Measurements from ENCODE around the gene ZBBX.

ZBBX gene

DNA sequence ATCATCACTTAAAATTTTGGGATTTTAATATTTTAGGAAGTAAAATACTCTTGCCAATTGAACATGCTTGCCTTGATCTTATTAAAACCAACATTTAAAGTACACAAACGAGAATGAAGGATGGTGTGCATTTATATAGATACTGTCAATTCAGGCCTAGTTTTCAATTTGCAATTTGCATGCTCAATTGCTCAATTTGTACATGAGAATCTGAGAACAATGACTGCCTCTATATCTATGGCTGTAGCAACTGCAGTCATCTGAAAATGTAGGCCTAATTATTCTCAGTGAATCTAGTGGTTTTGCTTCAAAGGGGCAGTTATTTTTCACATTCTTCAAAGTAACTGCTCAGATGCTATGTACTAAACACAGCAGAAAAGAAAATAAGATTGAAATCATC is 18.8 kb downstream of the ZBBX start:
- Histone ChIP-seq H3K4me3 (ENCODE audit: low read length) (no peak overlapping the region), H3K27me3 (ENCODE audit: control insufficient read depth, insufficient read depth, low read length) (no peaks in the 10 kb centered on the region), H3K9me3 (ENCODE audit: control insufficient read depth, low read length) (no peaks in the 10 kb centered on the region), H3K9ac (ENCODE audit: low read length) (no peak overlapping the region), H3K4me1 (ENCODE audit: control insufficient read depth, insufficient read depth, low read length) (no peaks in the 10 kb centered on the region), H3K36me3 (ENCODE audit: control insufficient read depth, insufficient read depth, low read length) (no peaks in the 10 kb centered on the region)

DNA sequence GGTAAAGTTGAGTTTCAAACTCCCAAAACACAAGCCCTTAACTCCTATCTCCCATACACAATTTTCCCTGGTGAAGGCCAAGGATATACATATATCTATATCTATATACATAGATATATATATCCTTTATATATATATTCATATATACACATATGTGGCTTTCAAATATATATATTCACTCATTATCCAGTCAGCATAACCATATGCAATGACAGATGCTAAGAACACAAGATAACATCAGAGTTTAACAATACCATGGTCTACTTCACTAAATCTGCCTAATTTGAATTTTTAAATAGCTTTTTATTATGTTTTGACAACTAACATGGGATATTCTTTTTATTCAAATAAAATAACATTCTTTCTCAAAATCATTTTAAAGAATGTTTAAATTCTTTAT is 24.7 kb downstream of the ZBBX start:
- Histone ChIP-seq H3K4me1 (ENCODE audit: control insufficient read depth, insufficient read depth, low read length) (no peaks in the 10 kb centered on the region), H3K9me3 (ENCODE audit: control insufficient read depth, low read length) (no peaks in the 10 kb centered on the region), H3K9ac (ENCODE audit: low read length) (no peak overlapping the region), H3K4me3 (ENCODE audit: low read length) (no peak overlapping the region), H3K27me3 (ENCODE audit: control insufficient read depth, insufficient read depth, low read length) (no peaks in the 10 kb centered on the region), H3K36me3 (ENCODE audit: control insufficient read depth, insufficient read depth, low read length) (no peaks in the 10 kb centered on the region)

DNA sequence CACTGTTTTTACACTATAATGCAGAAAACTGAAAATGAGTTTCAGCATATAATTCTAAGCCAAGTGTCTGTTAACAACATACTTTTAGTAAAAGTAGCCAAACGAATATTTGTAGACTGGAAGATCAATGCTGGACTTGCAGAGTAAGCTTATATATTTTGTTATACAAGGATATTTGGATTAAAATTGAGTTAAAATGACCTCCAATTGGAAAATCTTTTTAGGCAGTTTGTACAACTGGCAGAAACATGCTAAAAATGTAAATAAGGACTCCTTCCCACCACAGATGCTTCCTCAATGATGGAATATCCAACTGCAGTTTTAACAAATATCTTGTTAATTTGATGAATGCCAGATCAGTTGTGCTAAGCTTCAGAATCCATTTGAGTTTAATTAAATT is 25.3 kb downstream of the ZBBX start:
- H3K36me3 ChIP-seq (ENCODE audit: control insufficient read depth, insufficient read depth, low read length), result no peaks in the 10 kb centered on the region
- H3K4me1 ChIP-seq (ENCODE audit: control insufficient read depth, insufficient read depth, low read length), result no peaks in the 10 kb centered on the region
- H3K27me3 ChIP-seq (ENCODE audit: control insufficient read depth, insufficient read depth, low read length), result no peaks in the 10 kb centered on the region
- no peak overlapping the region for H3K9ac ChIP-seq (ENCODE audit: low read length)
- no peaks in the 10 kb centered on the region for H3K9me3 ChIP-seq (ENCODE audit: control insufficient read depth, low read length)
- no peak overlapping the region for H3K4me3 ChIP-seq (ENCODE audit: low read length)

DNA sequence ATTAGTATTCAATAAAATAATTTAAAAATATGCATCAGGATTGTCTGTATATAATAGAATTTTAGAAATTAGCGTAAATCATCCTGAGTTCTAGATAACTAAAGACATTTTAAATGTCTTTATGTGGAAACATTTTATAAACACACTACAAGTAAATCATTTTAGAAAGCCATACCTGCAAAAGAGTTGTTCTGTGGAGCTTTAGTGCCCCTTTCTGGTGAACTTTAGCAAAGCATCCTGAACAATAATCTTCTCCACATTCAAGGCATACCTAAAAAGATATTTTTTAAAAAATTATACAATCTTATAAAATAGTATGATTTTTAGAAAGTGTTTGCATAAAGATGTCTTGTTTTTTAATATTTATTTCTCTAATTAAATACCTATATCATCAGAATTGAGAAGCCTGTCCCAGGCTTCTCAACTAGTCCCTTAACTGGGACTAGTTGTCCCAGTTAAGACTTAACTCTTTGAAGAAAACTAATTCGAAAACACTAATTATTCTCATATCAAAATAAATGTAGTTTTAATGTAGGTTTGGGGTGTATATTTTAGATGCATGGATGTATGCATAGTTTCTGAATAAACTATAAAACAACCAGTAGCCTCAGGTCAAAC is 29.7 kb downstream of the ZBBX start:
- Histone ChIP-seq H3K27me3 (ENCODE audit: control insufficient read depth, insufficient read depth, low read length) (no peaks in the 10 kb centered on the region), H3K9me3 (ENCODE audit: control insufficient read depth, low read length) (no peaks in the 10 kb centered on the region), H3K9ac (ENCODE audit: low read length) (no peak overlapping the region), H3K36me3 (ENCODE audit: control insufficient read depth, insufficient read depth, low read length) (no peaks in the 10 kb centered on the region), H3K4me3 (ENCODE audit: low read length) (no peak overlapping the region), H3K4me1 (ENCODE audit: control insufficient read depth, insufficient read depth, low read length) (no peaks in the 10 kb centered on the region)

DNA sequence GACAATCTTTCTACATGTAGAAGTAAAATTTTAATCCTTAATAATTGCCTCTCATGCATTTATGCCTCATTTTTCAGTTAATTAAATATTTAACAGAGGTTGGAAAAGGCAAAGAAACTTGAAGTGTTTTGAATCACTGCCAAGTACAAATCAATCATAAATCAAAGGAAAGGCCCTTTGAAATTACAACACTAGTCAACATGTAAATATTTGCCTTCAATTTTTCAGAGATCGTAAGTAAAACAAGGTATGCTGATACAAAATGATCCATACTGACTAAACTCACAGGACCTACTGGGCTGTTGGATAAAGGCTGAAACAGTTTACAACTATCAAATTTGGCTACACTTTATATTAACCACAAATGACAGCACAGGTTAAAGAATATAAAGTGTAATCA is 33.9 kb downstream of the ZBBX start:
- H3K4me3 ChIP-seq (ENCODE audit: low read length), result no peak overlapping the region
- no peaks in the 10 kb centered on the region for H3K9me3 ChIP-seq (ENCODE audit: control insufficient read depth, low read length)
- H3K36me3 ChIP-seq (ENCODE audit: control insufficient read depth, insufficient read depth, low read length), result no peaks in the 10 kb centered on the region
- no peak overlapping the region for H3K9ac ChIP-seq (ENCODE audit: low read length)
- H3K4me1 ChIP-seq (ENCODE audit: control insufficient read depth, insufficient read depth, low read length), result no peaks in the 10 kb centered on the region
- no peaks in the 10 kb centered on the region for H3K27me3 ChIP-seq (ENCODE audit: control insufficient read depth, insufficient read depth, low read length)

DNA sequence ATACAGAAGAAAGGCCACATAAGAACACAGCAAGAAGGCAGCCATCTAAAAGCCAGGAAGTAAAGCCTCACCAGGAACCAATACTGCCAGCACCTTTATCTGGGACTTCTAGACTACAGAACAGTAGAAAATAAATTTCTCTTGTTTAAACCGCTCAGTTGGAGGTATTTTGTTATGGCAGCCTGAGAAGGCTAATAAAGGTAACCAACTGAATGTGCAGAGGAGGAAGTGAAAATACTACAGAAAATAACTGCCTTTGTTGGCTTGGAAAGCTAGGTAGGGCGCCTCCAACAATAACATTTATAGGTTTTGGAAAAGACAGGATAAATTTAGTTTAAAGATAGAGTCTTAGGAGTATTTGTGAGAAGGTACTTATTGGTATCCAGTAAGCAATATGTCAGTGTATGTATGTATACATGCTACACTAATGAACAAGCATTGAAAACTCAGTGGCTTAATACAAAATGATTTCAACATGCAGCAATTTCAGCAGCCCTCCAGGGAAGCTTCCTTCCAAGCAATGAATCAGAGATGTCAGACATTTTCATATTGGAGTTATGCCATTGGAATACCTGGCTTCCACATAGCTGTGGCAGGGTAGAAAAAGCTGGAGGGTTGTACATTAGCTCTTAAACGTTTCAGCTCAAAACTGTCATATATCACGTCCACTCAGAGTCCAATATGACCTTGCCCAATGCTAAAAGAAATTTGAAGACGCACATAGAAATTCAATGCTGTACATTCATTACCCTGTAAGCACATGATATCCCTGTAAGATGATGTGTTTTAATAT is 48.9 kb downstream of the ZBBX start:
- no peak overlapping the region for H3K9ac ChIP-seq (ENCODE audit: low read length)
- H3K36me3 ChIP-seq (ENCODE audit: control insufficient read depth, insufficient read depth, low read length), result no peaks in the 10 kb centered on the region
- no peaks in the 10 kb centered on the region for H3K9me3 ChIP-seq (ENCODE audit: control insufficient read depth, low read length)
- no peaks in the 10 kb centered on the region for H3K27me3 ChIP-seq (ENCODE audit: control insufficient read depth, insufficient read depth, low read length)
- H3K4me1 ChIP-seq (ENCODE audit: control insufficient read depth, insufficient read depth, low read length), result no peaks in the 10 kb centered on the region
- no peak overlapping the region for H3K4me3 ChIP-seq (ENCODE audit: low read length)

DNA sequence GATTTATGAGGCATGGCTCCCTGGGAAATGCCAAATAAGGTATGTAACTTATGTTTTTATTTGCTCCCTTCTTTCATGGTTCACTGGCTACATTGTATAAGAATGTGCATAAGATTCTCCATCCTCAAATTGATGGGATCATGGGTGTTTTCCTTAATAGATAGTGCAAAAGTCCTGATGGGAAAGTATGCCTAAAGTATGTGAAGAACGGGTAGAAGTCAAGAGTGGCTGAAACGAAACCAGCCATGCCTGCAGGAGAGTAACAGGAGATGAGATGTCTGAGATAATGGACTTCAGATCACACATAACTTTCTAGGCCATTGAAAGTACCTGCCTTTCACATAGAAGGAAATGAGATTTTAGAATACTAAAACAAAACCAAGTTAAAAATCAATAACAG is 56.5 kb downstream of the ZBBX start:
- no peaks in the 10 kb centered on the region for H3K9me3 ChIP-seq (ENCODE audit: control insufficient read depth, low read length)
- H3K4me1 ChIP-seq (ENCODE audit: control insufficient read depth, insufficient read depth, low read length), result no peaks in the 10 kb centered on the region
- no peak overlapping the region for H3K4me3 ChIP-seq (ENCODE audit: low read length)
- no peaks in the 10 kb centered on the region for H3K27me3 ChIP-seq (ENCODE audit: control insufficient read depth, insufficient read depth, low read length)
- no peaks in the 10 kb centered on the region for H3K36me3 ChIP-seq (ENCODE audit: control insufficient read depth, insufficient read depth, low read length)
- H3K9ac ChIP-seq (ENCODE audit: low read length), result no peak overlapping the region

DNA sequence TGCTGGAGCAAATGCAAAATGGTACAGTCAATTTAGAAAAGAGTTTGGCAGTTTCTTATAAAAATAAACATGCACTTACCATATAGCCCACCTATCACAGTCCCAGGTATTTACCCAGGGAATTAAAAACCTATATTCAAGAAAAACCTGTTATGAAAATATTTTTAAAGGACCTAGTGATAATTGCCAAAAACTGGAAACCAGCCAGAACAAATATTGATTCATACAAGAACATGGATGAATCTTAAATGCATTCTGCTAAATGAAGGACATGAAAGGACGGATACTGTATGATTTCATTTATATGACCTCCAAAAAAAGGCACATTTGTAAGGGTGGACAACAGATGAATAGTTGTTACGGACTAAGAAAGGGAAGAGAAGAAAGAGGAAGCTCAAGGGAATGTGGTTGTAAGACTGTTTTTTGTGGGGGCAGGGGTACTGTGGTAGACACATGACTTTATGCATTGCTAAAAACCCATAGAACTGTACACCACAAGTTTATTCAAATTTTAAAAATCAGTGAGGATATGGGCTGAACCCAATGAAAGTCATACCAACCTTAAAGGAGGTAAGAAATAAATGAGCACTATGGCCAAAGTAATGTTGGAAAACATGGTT is 61.0 kb downstream of the ZBBX start:
- H3K36me3 ChIP-seq (ENCODE audit: control insufficient read depth, insufficient read depth, low read length), result no peaks in the 10 kb centered on the region
- H3K27me3 ChIP-seq (ENCODE audit: control insufficient read depth, insufficient read depth, low read length), result no peaks in the 10 kb centered on the region
- H3K9ac ChIP-seq (ENCODE audit: low read length), result no peak overlapping the region
- no peaks in the 10 kb centered on the region for H3K9me3 ChIP-seq (ENCODE audit: control insufficient read depth, low read length)
- H3K4me1 ChIP-seq (ENCODE audit: control insufficient read depth, insufficient read depth, low read length), result no peaks in the 10 kb centered on the region
- no peak overlapping the region for H3K4me3 ChIP-seq (ENCODE audit: low read length)

DNA sequence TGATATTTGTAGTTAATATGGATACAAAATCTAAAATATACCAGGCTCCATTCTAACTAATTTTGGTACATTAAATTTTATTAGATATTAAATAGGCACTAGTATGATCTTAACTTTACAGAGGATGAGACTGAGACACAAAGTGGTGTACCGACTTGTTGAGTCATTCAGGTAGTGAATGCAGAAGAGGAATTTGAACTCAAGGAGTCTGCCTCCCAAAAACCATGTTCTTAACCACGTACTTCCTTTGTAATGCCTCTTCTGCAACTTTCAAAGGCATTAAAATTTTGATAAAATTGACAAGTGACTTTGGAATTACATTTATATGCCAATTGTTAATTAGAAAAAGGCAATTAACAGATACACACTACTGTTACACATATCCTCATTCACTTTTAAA is 61.8 kb downstream of the ZBBX start:
- no peaks in the 10 kb centered on the region for H3K36me3 ChIP-seq (ENCODE audit: control insufficient read depth, insufficient read depth, low read length)
- H3K27me3 ChIP-seq (ENCODE audit: control insufficient read depth, insufficient read depth, low read length), result no peaks in the 10 kb centered on the region
- H3K9ac ChIP-seq (ENCODE audit: low read length), result no peak overlapping the region
- H3K9me3 ChIP-seq (ENCODE audit: control insufficient read depth, low read length), result no peaks in the 10 kb centered on the region
- H3K4me1 ChIP-seq (ENCODE audit: control insufficient read depth, insufficient read depth, low read length), result no peaks in the 10 kb centered on the region
- H3K4me3 ChIP-seq (ENCODE audit: low read length), result no peak overlapping the region

DNA sequence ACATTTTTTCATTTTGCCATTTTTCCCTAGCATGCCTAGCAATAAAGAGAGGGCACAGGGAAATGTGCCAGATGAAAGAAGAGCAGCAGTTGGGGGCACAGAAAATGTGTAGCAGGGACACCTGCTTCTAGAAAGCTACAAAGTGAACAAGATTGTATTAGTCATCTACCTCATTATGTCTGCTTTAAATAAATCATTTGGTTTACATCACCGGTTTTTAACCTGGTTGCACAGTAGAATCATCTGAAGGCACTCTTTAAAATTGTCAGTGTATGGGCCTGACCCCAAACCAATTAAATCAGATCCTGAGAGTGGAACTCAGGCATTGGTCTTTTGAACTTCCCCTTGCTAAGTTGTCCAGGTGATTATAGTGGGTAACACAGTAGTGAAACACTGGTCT is 73.8 kb downstream of the ZBBX start:
- Histone ChIP-seq H3K36me3 (ENCODE audit: control insufficient read depth, insufficient read depth, low read length) (no peaks in the 10 kb centered on the region), H3K4me1 (ENCODE audit: control insufficient read depth, insufficient read depth, low read length) (no peaks in the 10 kb centered on the region), H3K27me3 (ENCODE audit: control insufficient read depth, insufficient read depth, low read length) (no peaks in the 10 kb centered on the region), H3K9ac (ENCODE audit: low read length) (no peak overlapping the region), H3K4me3 (ENCODE audit: low read length) (no peak overlapping the region), H3K9me3 (ENCODE audit: control insufficient read depth, low read length) (no peaks in the 10 kb centered on the region)

DNA sequence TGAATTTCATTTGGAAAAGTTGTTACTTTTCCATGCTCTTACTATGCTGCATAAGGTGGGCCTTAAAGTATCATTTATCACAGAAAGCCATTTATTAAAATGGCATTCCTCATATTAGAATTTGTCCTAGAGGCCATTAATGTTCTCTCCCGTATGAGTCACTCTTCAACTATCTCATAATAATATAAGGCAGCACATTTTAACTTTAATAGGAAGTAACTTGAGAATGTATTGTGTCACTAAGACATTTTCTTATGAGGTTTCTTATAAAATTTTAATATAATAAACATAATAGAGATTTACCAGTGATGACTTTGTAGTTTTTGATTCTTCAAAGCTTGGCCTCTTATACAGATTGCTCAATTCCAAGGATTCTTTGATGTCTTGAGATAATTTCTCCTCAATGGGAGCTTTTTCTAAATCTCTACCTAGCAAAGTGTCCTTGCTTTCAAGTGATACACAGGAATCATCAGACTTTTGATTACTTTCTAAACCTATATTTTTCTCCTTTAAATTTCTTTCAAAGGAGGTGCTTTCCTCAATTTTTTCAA is 74.7 kb downstream of the ZBBX start:
- H3K4me3 ChIP-seq (ENCODE audit: low read length), result no peak overlapping the region
- H3K36me3 ChIP-seq (ENCODE audit: control insufficient read depth, insufficient read depth, low read length), result no peaks in the 10 kb centered on the region
- no peak overlapping the region for H3K9ac ChIP-seq (ENCODE audit: low read length)
- H3K9me3 ChIP-seq (ENCODE audit: control insufficient read depth, low read length), result no peaks in the 10 kb centered on the region
- H3K4me1 ChIP-seq (ENCODE audit: control insufficient read depth, insufficient read depth, low read length), result no peaks in the 10 kb centered on the region
- no peaks in the 10 kb centered on the region for H3K27me3 ChIP-seq (ENCODE audit: control insufficient read depth, insufficient read depth, low read length)

DNA sequence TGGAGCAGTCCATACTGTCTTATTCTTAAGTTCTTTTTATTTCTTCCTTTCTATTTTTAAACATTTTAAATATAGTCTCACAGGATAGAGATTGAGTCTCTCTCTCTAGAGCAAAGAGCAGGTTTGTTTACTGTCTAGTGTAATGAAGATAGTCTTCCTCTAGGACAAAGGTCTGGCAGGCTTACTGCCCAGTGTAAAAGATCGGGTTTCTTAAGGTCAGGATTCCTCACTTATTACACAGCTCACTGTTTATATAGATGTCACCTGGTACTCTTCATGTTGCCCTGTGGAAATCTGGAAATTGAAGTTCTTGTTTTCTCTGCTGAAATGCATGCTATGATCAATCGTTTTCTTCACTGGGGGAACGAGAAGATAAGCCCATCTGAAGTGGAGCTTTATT is 76.0 kb downstream of the ZBBX start:
- Histone ChIP-seq H3K9me3 (ENCODE audit: control insufficient read depth, low read length) (no peaks in the 10 kb centered on the region), H3K4me3 (ENCODE audit: low read length) (no peak overlapping the region), H3K36me3 (ENCODE audit: control insufficient read depth, insufficient read depth, low read length) (no peaks in the 10 kb centered on the region), H3K9ac (ENCODE audit: low read length) (no peak overlapping the region), H3K27me3 (ENCODE audit: control insufficient read depth, insufficient read depth, low read length) (no peaks in the 10 kb centered on the region), H3K4me1 (ENCODE audit: control insufficient read depth, insufficient read depth, low read length) (no peaks in the 10 kb centered on the region)
